ENCODE measurements around the gene PLXND1. TPM values are rescaled to one million over a fixed set of nuclear protein-coding genes. Genes with fewer than 3 reads are reported as not detected.

Gene PLXND1
- total RNA-seq, 1 donor from 2014 or later, result 233 TPM

GRCh38 chr3:129583289-129583688 lies 23.2 kb downstream of the PLXND1 start:
- no peaks in the 10 kb centered on the region for H3K27me3 ChIP-seq (ENCODE audit: low read depth)
- DNase-seq, result no peak
- peaks cover 92% of the 10 kb centered on the region for H3K36me3 ChIP-seq
- ATAC-seq, result no peak
- intact Hi-C loops (cut with DNase I), result no loop called here
- peaks cover 35% of the 10 kb centered on the region for H3K4me1 ChIP-seq
- no peak for TF ChIP-seq CTCF (IDR thresholded peaks at IDR 0.05)
- no peak overlapping the region for H3K27ac ChIP-seq
- no peak overlapping the region for H3K4me3 ChIP-seq
- no peaks in the 10 kb centered on the region for H3K9me3 ChIP-seq

- H3K4me3 ChIP-seq, result no peak overlapping the region
- DNase-seq (no peak), ATAC-seq (no peak)
- no peaks in the 10 kb centered on the region for H3K27me3 ChIP-seq (ENCODE audit: low read depth)
- no peak overlapping the region for H3K27ac ChIP-seq
- H3K4me1 ChIP-seq, result peaks cover 35% of the 10 kb centered on the region
- H3K36me3 ChIP-seq, result peaks cover 92% of the 10 kb centered on the region
- H3K9me3 ChIP-seq, result no peaks in the 10 kb centered on the region
- intact Hi-C loops (cut with DNase I), result no loop called here
- no peak for TF ChIP-seq CTCF (IDR thresholded peaks at IDR 0.05)
Measured at GRCh38 chr3:129582799-129583198, 23.7 kb downstream of the PLXND1 start.

GRCh38 chr3:129581623-129582022 lies 24.9 kb downstream of the PLXND1 start:
- no peaks in the 10 kb centered on the region for H3K9me3 ChIP-seq
- H3K4me1 ChIP-seq, result peaks cover 35% of the 10 kb centered on the region
- H3K36me3 ChIP-seq, result peaks cover 92% of the 10 kb centered on the region
- intact Hi-C loops (cut with DNase I), result no loop called here
- no peak overlapping the region for H3K27ac ChIP-seq
- no peak for ATAC-seq
- no peak for TF ChIP-seq CTCF (IDR thresholded peaks at IDR 0.05)
- DNase-seq, result no peak
- H3K27me3 ChIP-seq (ENCODE audit: low read depth), result no peaks in the 10 kb centered on the region
- no peak overlapping the region for H3K4me3 ChIP-seq

GRCh38 chr3:129579991-129580390 lies 26.5 kb downstream of the PLXND1 start:
- intact Hi-C loops (cut with DNase I), result no loop called here

GRCh38 chr3:129577925-129578786 lies 28.3 kb downstream of the PLXND1 start:
- Histone ChIP-seq H3K36me3 (peaks cover 92% of the 10 kb centered on the region), H3K4me3 (no peak overlapping the region), H3K27ac (peak overlapping the region; percentile 85), H3K9me3 (no peaks in the 10 kb centered on the region), H3K4me1 (peaks cover 39% of the 10 kb centered on the region), H3K27me3 (ENCODE audit: low read depth) (no peaks in the 10 kb centered on the region)
- no peak for TF ChIP-seq CTCF (IDR thresholded peaks at IDR 0.05)
- ATAC-seq, result peak; percentile 33 to 61
- peak; percentile 74 for DNase-seq
- intact Hi-C loops (cut with DNase I), result no loop called here

More at GRCh38 chr3:129579991-129580390, 26.5 kb downstream of the PLXND1 start:
- Histone ChIP-seq H3K27me3 (ENCODE audit: low read depth) (no peaks in the 10 kb centered on the region), H3K36me3 (peaks cover 92% of the 10 kb centered on the region), H3K4me3 (no peak overlapping the region), H3K9me3 (no peaks in the 10 kb centered on the region), H3K4me1 (peaks cover 39% of the 10 kb centered on the region), H3K27ac (no peak overlapping the region)
- DNase-seq, result no peak
- ATAC-seq, result no peak
- no peak for TF ChIP-seq CTCF (IDR thresholded peaks at IDR 0.05)

All from lower lobe of right lung (tissue), 2 donors.